ENCODE results near the gene MAGI2.

DNA sequence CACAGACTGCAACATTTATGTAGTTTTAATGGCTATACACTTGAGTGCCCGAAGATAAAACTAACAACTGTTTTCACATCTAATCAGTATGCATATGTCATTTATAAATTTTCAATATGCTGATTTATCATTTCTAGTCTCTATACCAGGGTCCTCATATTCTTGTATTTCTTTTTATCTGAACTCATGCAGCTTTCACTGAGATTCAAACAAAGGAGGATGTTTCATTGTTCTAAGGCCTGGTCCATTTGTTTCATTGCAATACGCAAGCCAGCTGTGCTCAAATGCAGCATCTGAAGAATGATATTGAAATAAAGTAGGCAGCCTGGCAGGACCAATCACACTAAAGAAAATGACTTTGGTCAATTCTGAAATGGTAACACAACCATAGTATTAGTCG lies 31.7 kb downstream of the MAGI2 start:
- TF ChIP-seq, protein P1, sequence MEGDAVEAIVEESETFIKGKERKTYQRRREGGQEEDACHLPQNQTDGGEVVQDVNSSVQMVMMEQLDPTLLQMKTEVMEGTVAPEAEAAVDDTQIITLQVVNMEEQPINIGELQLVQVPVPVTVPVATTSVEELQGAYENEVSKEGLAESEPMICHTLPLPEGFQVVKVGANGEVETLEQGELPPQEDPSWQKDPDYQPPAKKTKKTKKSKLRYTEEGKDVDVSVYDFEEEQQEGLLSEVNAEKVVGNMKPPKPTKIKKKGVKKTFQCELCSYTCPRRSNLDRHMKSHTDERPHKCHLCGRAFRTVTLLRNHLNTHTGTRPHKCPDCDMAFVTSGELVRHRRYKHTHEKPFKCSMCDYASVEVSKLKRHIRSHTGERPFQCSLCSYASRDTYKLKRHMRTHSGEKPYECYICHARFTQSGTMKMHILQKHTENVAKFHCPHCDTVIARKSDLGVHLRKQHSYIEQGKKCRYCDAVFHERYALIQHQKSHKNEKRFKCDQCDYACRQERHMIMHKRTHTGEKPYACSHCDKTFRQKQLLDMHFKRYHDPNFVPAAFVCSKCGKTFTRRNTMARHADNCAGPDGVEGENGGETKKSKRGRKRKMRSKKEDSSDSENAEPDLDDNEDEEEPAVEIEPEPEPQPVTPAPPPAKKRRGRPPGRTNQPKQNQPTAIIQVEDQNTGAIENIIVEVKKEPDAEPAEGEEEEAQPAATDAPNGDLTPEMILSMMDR (conservative IDR thresholded peaks at IDR 0.05; ENCODE audit: low read depth in 2 of 2), result no peak
- TF ChIP-seq POLR2AphosphoS5 (IDR thresholded peaks at IDR 0.05; ENCODE audit: low read depth) (no peak), EZH2 (IDR thresholded peaks at IDR 0.05; ENCODE audit: low read depth, unreplicated experiment) (no peak), NANOG (IDR thresholded peaks at IDR 0.05; ENCODE audit: borderline replicate concordance) (no peak), EZH2phosphoT487 (IDR thresholded peaks at IDR 0.05; ENCODE audit: unreplicated experiment) (no peak), ZNF114 (CRISPR knock-in tag; IDR thresholded peaks at IDR 0.05) (no peak), CREB1 (CRISPR knock-in tag; IDR thresholded peaks at IDR 0.05; ENCODE audit: low read depth) (no peak), ZNF331 (CRISPR knock-in tag; IDR thresholded peaks at IDR 0.05; ENCODE audit: low read depth) (no peak)
- TF ChIP-seq, protein P2, sequence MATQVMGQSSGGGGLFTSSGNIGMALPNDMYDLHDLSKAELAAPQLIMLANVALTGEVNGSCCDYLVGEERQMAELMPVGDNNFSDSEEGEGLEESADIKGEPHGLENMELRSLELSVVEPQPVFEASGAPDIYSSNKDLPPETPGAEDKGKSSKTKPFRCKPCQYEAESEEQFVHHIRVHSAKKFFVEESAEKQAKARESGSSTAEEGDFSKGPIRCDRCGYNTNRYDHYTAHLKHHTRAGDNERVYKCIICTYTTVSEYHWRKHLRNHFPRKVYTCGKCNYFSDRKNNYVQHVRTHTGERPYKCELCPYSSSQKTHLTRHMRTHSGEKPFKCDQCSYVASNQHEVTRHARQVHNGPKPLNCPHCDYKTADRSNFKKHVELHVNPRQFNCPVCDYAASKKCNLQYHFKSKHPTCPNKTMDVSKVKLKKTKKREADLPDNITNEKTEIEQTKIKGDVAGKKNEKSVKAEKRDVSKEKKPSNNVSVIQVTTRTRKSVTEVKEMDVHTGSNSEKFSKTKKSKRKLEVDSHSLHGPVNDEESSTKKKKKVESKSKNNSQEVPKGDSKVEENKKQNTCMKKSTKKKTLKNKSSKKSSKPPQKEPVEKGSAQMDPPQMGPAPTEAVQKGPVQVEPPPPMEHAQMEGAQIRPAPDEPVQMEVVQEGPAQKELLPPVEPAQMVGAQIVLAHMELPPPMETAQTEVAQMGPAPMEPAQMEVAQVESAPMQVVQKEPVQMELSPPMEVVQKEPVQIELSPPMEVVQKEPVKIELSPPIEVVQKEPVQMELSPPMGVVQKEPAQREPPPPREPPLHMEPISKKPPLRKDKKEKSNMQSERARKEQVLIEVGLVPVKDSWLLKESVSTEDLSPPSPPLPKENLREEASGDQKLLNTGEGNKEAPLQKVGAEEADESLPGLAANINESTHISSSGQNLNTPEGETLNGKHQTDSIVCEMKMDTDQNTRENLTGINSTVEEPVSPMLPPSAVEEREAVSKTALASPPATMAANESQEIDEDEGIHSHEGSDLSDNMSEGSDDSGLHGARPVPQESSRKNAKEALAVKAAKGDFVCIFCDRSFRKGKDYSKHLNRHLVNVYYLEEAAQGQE (IDR thresholded peaks at IDR 0.05; ENCODE audit: unreplicated experiment), result no peak
- TF ChIP-seq, protein P3, sequence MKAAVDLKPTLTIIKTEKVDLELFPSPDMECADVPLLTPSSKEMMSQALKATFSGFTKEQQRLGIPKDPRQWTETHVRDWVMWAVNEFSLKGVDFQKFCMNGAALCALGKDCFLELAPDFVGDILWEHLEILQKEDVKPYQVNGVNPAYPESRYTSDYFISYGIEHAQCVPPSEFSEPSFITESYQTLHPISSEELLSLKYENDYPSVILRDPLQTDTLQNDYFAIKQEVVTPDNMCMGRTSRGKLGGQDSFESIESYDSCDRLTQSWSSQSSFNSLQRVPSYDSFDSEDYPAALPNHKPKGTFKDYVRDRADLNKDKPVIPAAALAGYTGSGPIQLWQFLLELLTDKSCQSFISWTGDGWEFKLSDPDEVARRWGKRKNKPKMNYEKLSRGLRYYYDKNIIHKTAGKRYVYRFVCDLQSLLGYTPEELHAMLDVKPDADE (IDR thresholded peaks at IDR 0.05), result no peak
